Neural cell (in vitro differentiated cells): ENCODE data around the gene NDUFS2. TPM values are rescaled to one million over a fixed set of nuclear protein-coding genes. Genes with fewer than 3 reads are reported as not detected.

ENCODE experiments used
- H2AFZ ChIP-seq: fragments of 200-600, 300-800 bp; sonication (generic), shearing (Covaris generic); 2 replicates; pipeline ENCODE4 v1.6.0; 2014; ENCODE audit warnings: low read depth, mild to moderate bottlenecking, antibody characterized with exemption, low read length, moderate library complexity
- H3F3A ChIP-seq: fragments of 200-600 bp; shearing (Covaris generic); 2 replicates; pipeline ENCODE4 v1.6.1; 2016; ENCODE audit warnings: mild to moderate bottlenecking, moderate library complexity, mixed read lengths, antibody characterized with exemption, low read length; ENCODE audit not compliant: insufficient read depth, poor library complexity, severe bottlenecking
- H3K27ac ChIP-seq: fragments of 200-600, 300-800 bp; sonication (generic), shearing (Covaris generic); 2 replicates; pipeline ENCODE4 v1.5.1; 2014; ENCODE audit warnings: mild to moderate bottlenecking, low read length, moderate library complexity
- H3K27me3 ChIP-seq: fragments of 300-800, 200-600 bp; sonication (generic), shearing (Covaris generic); 2 replicates; pipeline ENCODE4 v1.6.0; 2014; ENCODE audit warnings: mild to moderate bottlenecking, low read depth, low read length, moderate library complexity; ENCODE audit not compliant: insufficient read depth
- H3K36me3 ChIP-seq: fragments of 300-800, 200-600 bp; sonication (generic), shearing (Covaris generic); 2 replicates; pipeline ENCODE4 v1.5.1; 2014; ENCODE audit warnings: mild to moderate bottlenecking, antibody characterized with exemption, low read length, moderate library complexity; ENCODE audit not compliant: insufficient read depth
- H3K4me2 ChIP-seq: fragments of 300-800, 200-600 bp; sonication (generic), shearing (Covaris generic); 2 replicates; pipeline ENCODE4 v1.6.0; 2014; ENCODE audit warnings: mild to moderate bottlenecking, low read length
- H3K4me3 ChIP-seq: fragments of 300-800, 200-600 bp; sonication (generic), shearing (Covaris generic); 2 replicates; pipeline ENCODE4 v1.5.1; 2014; ENCODE audit warnings: mild to moderate bottlenecking, low read length, moderate library complexity
- H3K79me2 ChIP-seq: fragments of 200-600 bp; shearing (Covaris generic); replicated peaks from 2 replicates; pipeline ENCODE4 v1.6.0; 2014; ENCODE audit warnings: mild to moderate bottlenecking, low read length, moderate library complexity; ENCODE audit not compliant: insufficient read depth
- H3K9ac ChIP-seq: fragments of 300-800, 200-600 bp; sonication (generic), shearing (Covaris generic); 2 replicates; pipeline ENCODE4 v1.6.1; 2016; ENCODE audit warnings: mild to moderate bottlenecking, low read length, mixed read lengths
- H3K9me2 ChIP-seq: fragments of 200-600 bp; shearing (Covaris generic); 2 replicates; pipeline ENCODE4 v1.6.1; 2016; ENCODE audit warnings: mild to moderate bottlenecking, low read length, mixed read lengths; ENCODE audit not compliant: insufficient read depth
- H3K9me3 ChIP-seq: fragments of 200-600, 300-800 bp; sonication (generic), shearing (Covaris generic); 2 replicates; pipeline ENCODE4 v1.6.1; 2016; ENCODE audit warnings: mild to moderate bottlenecking, mixed run types, low read length, moderate library complexity, mixed read lengths
- H4K20me1 ChIP-seq: fragments of 200-600 bp; shearing (Covaris generic); 2 replicates; pipeline ENCODE4 v1.6.1; 2016; ENCODE audit warnings: mild to moderate bottlenecking, mixed run types; ENCODE audit not compliant: insufficient read depth
- EP300 ChIP-seq: fragments of 450-650 bp; conservative IDR thresholded peaks from 2 replicates; pipeline ENCODE4 v1.6.1; 2014; ENCODE audit warnings: antibody characterized with exemption, mild to moderate bottlenecking, moderate library complexity; ENCODE audit not compliant: poor library complexity, severe bottlenecking
- EZH2 ChIP-seq: fragments of 200-600, 300-800 bp; shearing (Covaris generic), sonication (generic); IDR thresholded peaks from 2 replicates; pipeline ENCODE4 v1.6.1; 2014; ENCODE audit warnings: antibody characterized with exemption, low read length, borderline replicate concordance, mild to moderate bottlenecking; ENCODE audit not compliant: insufficient read depth, poor library complexity, severe bottlenecking
- MXI1 ChIP-seq: fragments of 450-650 bp; conservative IDR thresholded peaks from 2 replicates; pipeline ENCODE4 v1.6.1; 2014; ENCODE audit warnings: antibody characterized with exemption, mild to moderate bottlenecking; ENCODE audit not compliant: poor library complexity, severe bottlenecking
- POLR2AphosphoS5 ChIP-seq: IDR thresholded peaks from 2 replicates; pipeline ENCODE4 v1.6.1; 2012
- RAD21 ChIP-seq: fragments of 450-650 bp; conservative IDR thresholded peaks from 2 replicates; pipeline ENCODE4 v1.6.1; 2014; ENCODE audit warnings: antibody characterized with exemption, mild to moderate bottlenecking, moderate library complexity
- SMC3 ChIP-seq: fragments of 450-650 bp; conservative IDR thresholded peaks from 2 replicates; pipeline ENCODE4 v1.6.1; 2014; ENCODE audit warnings: antibody characterized with exemption, mild to moderate bottlenecking, moderate library complexity; ENCODE audit not compliant: poor library complexity
- TAF1 ChIP-seq: IDR thresholded peaks from 2 replicates; pipeline ENCODE4 v1.6.1; 2012; ENCODE audit warnings: low read depth
- polyA plus RNA-seq: library from polyadenylated mRNA; depleted of rRNA; stranded (reverse); fragments of >200 nt; gene quantifications from 2 replicates; pipeline ENCODE4 v1.2.3, GENCODE V29; 2014
- TF ChIP-seq, protein P1 (sequence below): fragments of 450-650 bp; IDR thresholded peaks from 2 replicates; pipeline ENCODE4 v1.5.1; 2014; ENCODE audit warnings: antibody characterized with exemption, mild to moderate bottlenecking, moderate library complexity; ENCODE audit not compliant: poor library complexity, severe bottlenecking
- TF ChIP-seq, protein P2 (sequence below): IDR thresholded peaks from 2 replicates; pipeline ENCODE4 v1.6.1; 2012; ENCODE audit warnings: borderline replicate concordance

NDUFS2 gene
- polyA plus RNA-seq, 1 donor from 2014 or later: 166 TPM

DNA sequence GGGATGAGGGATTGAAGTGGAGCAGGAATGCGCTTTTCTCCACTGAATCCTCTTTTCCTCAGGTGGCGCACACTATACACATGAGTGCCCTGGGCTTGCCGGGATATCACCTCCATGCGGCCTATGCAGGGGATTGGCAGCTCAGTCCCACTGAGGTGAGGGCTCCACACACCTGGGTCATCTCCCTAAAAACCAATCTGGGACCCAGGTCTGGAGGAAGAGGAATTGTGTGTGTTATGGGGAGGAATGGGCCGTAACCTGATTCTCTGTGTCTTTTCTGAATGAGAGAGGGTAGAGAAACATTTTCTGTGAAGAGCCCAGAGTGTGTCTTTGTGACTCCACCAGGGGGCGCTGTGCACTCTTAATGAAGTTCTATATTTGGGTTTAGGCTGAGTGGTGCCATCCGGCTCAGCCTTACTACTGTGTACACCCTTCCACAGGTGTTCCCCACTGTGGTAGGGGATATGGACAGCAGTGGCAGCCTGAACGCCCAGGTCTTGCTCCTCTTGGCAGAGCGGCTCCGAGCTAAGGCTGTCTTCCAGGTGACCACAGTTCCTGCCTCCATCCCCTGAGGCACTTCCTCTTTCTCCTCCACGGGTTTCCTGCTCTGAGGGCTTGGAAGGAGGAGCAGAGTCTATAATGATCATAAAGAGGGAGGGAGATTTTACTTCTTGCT lies 25.2 kb downstream of the NDUFS2 start:
- no peaks in the 10 kb centered on the region for H3K36me3 ChIP-seq

DNA sequence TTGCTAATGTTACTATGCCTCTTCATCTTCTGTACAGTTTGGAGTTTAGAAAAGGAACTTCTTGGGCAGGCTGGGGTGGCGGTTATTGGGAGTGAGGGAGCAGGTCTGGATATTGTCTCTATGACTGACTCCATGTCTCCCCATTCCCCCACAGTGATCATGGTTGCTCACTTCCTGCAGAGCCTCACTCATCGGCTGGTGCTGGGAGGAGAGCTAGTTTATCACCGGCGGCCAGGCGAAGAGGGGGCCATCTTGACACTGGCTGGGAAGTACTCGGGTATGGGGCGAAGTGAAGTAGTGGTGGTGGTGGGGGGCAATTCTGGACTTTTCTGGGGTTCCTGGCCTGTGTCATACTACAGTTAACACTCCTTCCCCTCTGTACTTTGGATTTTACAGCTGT lies 25.9 kb downstream of the NDUFS2 start:
- H3K9me2 ChIP-seq: no peaks in the 10 kb centered on the region
- H3K9me3 ChIP-seq: no peaks in the 10 kb centered on the region
- no peak overlapping the region for H3K4me2 ChIP-seq
- H3K36me3 ChIP-seq: no peaks in the 10 kb centered on the region
- H4K20me1 ChIP-seq: no peaks in the 10 kb centered on the region
- TF ChIP-seq, protein P1, sequence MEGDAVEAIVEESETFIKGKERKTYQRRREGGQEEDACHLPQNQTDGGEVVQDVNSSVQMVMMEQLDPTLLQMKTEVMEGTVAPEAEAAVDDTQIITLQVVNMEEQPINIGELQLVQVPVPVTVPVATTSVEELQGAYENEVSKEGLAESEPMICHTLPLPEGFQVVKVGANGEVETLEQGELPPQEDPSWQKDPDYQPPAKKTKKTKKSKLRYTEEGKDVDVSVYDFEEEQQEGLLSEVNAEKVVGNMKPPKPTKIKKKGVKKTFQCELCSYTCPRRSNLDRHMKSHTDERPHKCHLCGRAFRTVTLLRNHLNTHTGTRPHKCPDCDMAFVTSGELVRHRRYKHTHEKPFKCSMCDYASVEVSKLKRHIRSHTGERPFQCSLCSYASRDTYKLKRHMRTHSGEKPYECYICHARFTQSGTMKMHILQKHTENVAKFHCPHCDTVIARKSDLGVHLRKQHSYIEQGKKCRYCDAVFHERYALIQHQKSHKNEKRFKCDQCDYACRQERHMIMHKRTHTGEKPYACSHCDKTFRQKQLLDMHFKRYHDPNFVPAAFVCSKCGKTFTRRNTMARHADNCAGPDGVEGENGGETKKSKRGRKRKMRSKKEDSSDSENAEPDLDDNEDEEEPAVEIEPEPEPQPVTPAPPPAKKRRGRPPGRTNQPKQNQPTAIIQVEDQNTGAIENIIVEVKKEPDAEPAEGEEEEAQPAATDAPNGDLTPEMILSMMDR: no peak
- no peak for TF ChIP-seq TAF1
- TF ChIP-seq EP300: no peak
- TF ChIP-seq POLR2AphosphoS5: no peak
- TF ChIP-seq MXI1: no peak
- TF ChIP-seq RAD21: no peak
- TF ChIP-seq SMC3: no peak
- TF ChIP-seq, protein P2, sequence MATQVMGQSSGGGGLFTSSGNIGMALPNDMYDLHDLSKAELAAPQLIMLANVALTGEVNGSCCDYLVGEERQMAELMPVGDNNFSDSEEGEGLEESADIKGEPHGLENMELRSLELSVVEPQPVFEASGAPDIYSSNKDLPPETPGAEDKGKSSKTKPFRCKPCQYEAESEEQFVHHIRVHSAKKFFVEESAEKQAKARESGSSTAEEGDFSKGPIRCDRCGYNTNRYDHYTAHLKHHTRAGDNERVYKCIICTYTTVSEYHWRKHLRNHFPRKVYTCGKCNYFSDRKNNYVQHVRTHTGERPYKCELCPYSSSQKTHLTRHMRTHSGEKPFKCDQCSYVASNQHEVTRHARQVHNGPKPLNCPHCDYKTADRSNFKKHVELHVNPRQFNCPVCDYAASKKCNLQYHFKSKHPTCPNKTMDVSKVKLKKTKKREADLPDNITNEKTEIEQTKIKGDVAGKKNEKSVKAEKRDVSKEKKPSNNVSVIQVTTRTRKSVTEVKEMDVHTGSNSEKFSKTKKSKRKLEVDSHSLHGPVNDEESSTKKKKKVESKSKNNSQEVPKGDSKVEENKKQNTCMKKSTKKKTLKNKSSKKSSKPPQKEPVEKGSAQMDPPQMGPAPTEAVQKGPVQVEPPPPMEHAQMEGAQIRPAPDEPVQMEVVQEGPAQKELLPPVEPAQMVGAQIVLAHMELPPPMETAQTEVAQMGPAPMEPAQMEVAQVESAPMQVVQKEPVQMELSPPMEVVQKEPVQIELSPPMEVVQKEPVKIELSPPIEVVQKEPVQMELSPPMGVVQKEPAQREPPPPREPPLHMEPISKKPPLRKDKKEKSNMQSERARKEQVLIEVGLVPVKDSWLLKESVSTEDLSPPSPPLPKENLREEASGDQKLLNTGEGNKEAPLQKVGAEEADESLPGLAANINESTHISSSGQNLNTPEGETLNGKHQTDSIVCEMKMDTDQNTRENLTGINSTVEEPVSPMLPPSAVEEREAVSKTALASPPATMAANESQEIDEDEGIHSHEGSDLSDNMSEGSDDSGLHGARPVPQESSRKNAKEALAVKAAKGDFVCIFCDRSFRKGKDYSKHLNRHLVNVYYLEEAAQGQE: no peak
- no peak for TF ChIP-seq EZH2
- H3F3A ChIP-seq: no peaks in the 10 kb centered on the region
- H3K4me3 ChIP-seq: peak overlapping the region; percentile 73
- no peaks in the 10 kb centered on the region for H3K27me3 ChIP-seq
- no peak overlapping the region for H3K27ac ChIP-seq
- no peak overlapping the region for H3K9ac ChIP-seq
- H3K79me2 ChIP-seq: peaks cover 2% of the 10 kb centered on the region
- H2AFZ ChIP-seq: no peak overlapping the region

More for the DNA sequence above, 25.2 kb downstream of the NDUFS2 start:
- Histone ChIP-seq H2AFZ (no peak overlapping the region), H3K9ac (peak overlapping the region; percentile 79), H3K4me2 (peak overlapping the region; percentile 59), H3F3A (no peaks in the 10 kb centered on the region), H4K20me1 (no peaks in the 10 kb centered on the region), H3K9me3 (no peaks in the 10 kb centered on the region), H3K9me2 (no peaks in the 10 kb centered on the region), H3K27ac (no peak overlapping the region), H3K27me3 (no peaks in the 10 kb centered on the region), H3K4me3 (peak overlapping the region; percentile 73), H3K79me2 (peaks cover 2% of the 10 kb centered on the region)
- peak; percentile 93 for TF ChIP-seq SMC3
- peak; percentile 78 for TF ChIP-seq RAD21
- TF ChIP-seq EZH2: no peak
- TF ChIP-seq POLR2AphosphoS5: no peak
- TF ChIP-seq, protein P1: peak; percentile 88
